ENCODE data around the gene PDE3A. TPM values are rescaled to one million over a fixed set of nuclear protein-coding genes. Genes with fewer than 3 reads are reported as not detected.

Gene PDE3A
- total and polyA plus RNA-seq, 2 donors from 2014 or later, result 3.3 to 18.3 TPM

- Histone ChIP-seq H3K4me1 (ENCODE audit: control insufficient read depth in 2 of 3, insufficient read depth in 2 of 3, low read depth in 1 of 3, low read length in 3 of 3) (peaks cover 0 to 22% (median 0%) of the 10 kb centered on the region in 3 donors), H3K27me3 (ENCODE audit: control insufficient read depth, insufficient read depth, low read length) (no peaks in the 10 kb centered on the region), H3K4me3 (ENCODE audit: low read length in 3 of 3) (no peak overlapping the region), H3K9me3 (ENCODE audit: control insufficient read depth in 2 of 3, insufficient read depth in 1 of 3, low read length in 3 of 3) (no peaks in the 10 kb centered on the region), H3K27ac (ENCODE audit: low read depth in 2 of 2, low read length in 2 of 2) (no peak overlapping the region), H3K36me3 (ENCODE audit: control insufficient read depth in 2 of 3, insufficient read depth in 3 of 3, low read length in 3 of 3) (no peaks in the 10 kb centered on the region), H3K9ac (ENCODE audit: low read length in 3 of 3) (no peak overlapping the region)
- DNase-seq (no peak), FAIRE-seq (no peak)
- intact Hi-C loops (cut with DNase I), result no loop called here
- no peak for TF ChIP-seq CTCF (IDR thresholded peaks at IDR 0.05; ENCODE audit: borderline replicate concordance, extremely low read depth, insufficient read depth)
These were observed 263.4 kb downstream of the PDE3A start for GRCh38 chr12:20631711-20632110.

GRCh38 chr12:20641106-20641505, 272.8 kb downstream of the PDE3A start:
- Histone ChIP-seq H3K27me3 (ENCODE audit: control insufficient read depth, insufficient read depth, low read length) (no peaks in the 10 kb centered on the region), H3K4me1 (ENCODE audit: control insufficient read depth in 2 of 3, insufficient read depth in 2 of 3, low read depth in 1 of 3, low read length in 3 of 3) (no peaks in the 10 kb centered on the region), H3K9ac (ENCODE audit: low read length in 3 of 3) (no peak overlapping the region), H3K27ac (ENCODE audit: low read depth in 2 of 2, low read length in 2 of 2) (no peak overlapping the region), H3K36me3 (ENCODE audit: control insufficient read depth in 2 of 3, insufficient read depth in 3 of 3, low read length in 3 of 3) (peaks cover 0 to 7% (median 0%) of the 10 kb centered on the region in 3 donors), H3K9me3 (ENCODE audit: control insufficient read depth in 2 of 3, insufficient read depth in 1 of 3, low read length in 3 of 3) (no peaks in the 10 kb centered on the region), H3K4me3 (ENCODE audit: low read length in 3 of 3) (no peak overlapping the region)
- no peak for FAIRE-seq
- no peak for DNase-seq
- intact Hi-C loops (cut with DNase I), result no loop called here
- no peak for TF ChIP-seq CTCF (IDR thresholded peaks at IDR 0.05; ENCODE audit: borderline replicate concordance, extremely low read depth, insufficient read depth)

- H3K27ac ChIP-seq (ENCODE audit: low read depth in 2 of 2, low read length in 2 of 2), result no peak overlapping the region
- FAIRE-seq (no peak), DNase-seq (no peak)
- no peaks in the 10 kb centered on the region for H3K4me1 ChIP-seq (ENCODE audit: control insufficient read depth in 2 of 3, insufficient read depth in 2 of 3, low read depth in 1 of 3, low read length in 3 of 3)
- H3K4me3 ChIP-seq (ENCODE audit: low read length in 3 of 3), result no peak overlapping the region
- intact Hi-C loops (cut with DNase I), result no loop called here
- no peaks in the 10 kb centered on the region for H3K9me3 ChIP-seq (ENCODE audit: control insufficient read depth in 2 of 3, insufficient read depth in 1 of 3, low read length in 3 of 3)
- H3K27me3 ChIP-seq (ENCODE audit: control insufficient read depth, insufficient read depth, low read length), result no peaks in the 10 kb centered on the region
- TF ChIP-seq CTCF (IDR thresholded peaks at IDR 0.05; ENCODE audit: borderline replicate concordance, extremely low read depth, insufficient read depth), result no peak
- H3K36me3 ChIP-seq (ENCODE audit: control insufficient read depth in 2 of 3, insufficient read depth in 3 of 3, low read length in 3 of 3), result no peaks in the 10 kb centered on the region
- H3K9ac ChIP-seq (ENCODE audit: low read length in 3 of 3), result no peak overlapping the region
These were observed 275.5 kb downstream of the PDE3A start for GRCh38 chr12:20643822-20644221.

DNA sequence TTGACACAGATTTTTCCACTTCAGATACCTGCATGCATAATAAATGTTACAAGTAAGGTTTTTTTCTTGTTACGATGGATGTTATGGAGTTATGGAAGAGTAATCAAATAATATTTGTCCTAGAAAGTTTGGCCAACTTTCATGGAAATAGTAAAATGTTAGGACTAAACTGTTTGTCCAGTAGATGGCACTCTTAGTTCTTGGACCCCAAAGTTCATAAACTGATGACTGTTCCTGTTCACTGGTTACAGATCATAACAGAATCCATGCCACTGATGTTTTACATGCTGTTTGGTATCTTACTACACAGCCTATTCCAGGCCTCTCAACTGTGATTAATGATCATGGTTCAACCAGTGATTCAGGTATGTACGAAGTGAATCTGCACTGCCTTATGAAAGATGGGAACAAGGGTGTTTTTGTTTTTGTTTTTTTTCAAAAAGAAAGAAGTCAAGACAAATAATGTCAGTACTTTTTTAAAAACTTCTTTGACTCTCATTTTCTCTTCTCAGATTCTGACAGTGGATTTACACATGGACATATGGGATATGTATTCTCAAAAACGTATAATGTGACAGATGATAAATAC, 278.0 kb downstream of the PDE3A start:
- no peak overlapping the region for H3K9ac ChIP-seq (ENCODE audit: low read length in 3 of 3)
- FAIRE-seq (peak; percentile 51), DNase-seq (peak in 2 of 5 donors; percentile 39 to 47)
- intact Hi-C loops (cut with DNase I), result no loop called here
- no peak overlapping the region for H3K27ac ChIP-seq (ENCODE audit: low read depth in 2 of 2, low read length in 2 of 2)
- peak; percentile 44 for TF ChIP-seq CTCF (IDR thresholded peaks at IDR 0.05; ENCODE audit: borderline replicate concordance, extremely low read depth, insufficient read depth)
- H3K36me3 ChIP-seq (ENCODE audit: control insufficient read depth in 2 of 3, insufficient read depth in 3 of 3, low read length in 3 of 3), result no peaks in the 10 kb centered on the region
- H3K4me1 ChIP-seq (ENCODE audit: control insufficient read depth in 2 of 3, insufficient read depth in 2 of 3, low read depth in 1 of 3, low read length in 3 of 3), result no peaks in the 10 kb centered on the region
- H3K9me3 ChIP-seq (ENCODE audit: control insufficient read depth in 2 of 3, insufficient read depth in 1 of 3, low read length in 3 of 3), result no peaks in the 10 kb centered on the region
- H3K4me3 ChIP-seq (ENCODE audit: low read length in 3 of 3), result no peak overlapping the region
- no peaks in the 10 kb centered on the region for H3K27me3 ChIP-seq (ENCODE audit: control insufficient read depth, insufficient read depth, low read length)

Data from kidney (tissue), 14 donors.